ENCODE measurements around the gene SENP7. TPM values are rescaled to one million over a fixed set of nuclear protein-coding genes. Genes with fewer than 3 reads are reported as not detected.

Gene SENP7
- total RNA-seq, 1 experiment from 2014 or later: 7.9 TPM

DNA sequence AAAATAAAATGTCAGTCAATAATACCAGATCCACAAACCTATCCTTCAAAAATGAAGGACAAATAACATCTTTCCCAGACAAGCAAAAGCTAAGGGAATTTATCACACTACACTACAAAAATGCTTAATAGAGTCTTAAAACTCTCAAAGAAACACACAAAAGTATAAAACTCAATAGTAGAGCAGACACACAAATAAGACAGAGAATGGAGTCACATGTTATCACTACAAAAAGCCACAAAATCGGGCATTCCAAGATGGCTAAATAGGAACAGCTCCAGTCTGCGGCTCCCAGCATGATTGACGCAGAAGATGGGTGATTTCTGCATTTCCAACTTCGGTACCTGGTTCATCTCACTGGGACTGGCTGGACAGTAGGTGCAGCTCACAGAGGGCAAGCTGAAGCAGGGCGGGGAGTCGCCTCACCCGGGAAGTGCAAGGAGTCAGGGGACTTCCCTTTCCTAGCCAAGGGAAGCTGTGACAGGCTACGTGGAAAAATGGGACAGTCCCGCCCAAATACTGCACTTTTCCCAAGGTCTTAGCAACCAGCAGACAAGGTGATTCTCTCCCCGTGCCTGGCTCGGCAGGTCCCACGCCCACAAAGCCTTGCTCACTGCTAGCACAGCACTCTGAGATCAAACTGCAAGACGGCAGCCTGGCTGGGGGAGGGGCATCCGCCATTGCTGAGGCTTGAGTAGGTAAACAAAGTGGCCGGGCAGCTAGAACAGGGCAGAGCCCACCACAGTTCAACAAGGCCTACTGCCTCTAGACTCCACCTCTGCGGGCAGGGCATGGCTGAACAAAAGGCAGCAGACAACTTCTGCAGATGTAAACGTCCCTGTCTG lies 46.3 kb downstream of the SENP7 start:
- no peak overlapping the region for H3K4me3 ChIP-seq (replicated peaks in 1 of 2; ENCODE audit: low read depth in 1 of 2, low read length in 2 of 2)
- H3K9ac ChIP-seq (ENCODE audit: low read length): no peak overlapping the region
- H2AFZ ChIP-seq (ENCODE audit: low read depth, low read length, poor library complexity, severe bottlenecking): no peak overlapping the region
- ChIA-PET POLR2A (no interaction called here), RAD21 (ENCODE audit: low non-redundant PET in 1 of 2, low total read pairs in 2 of 2, uncharacterized antibody in 2 of 2, unreplicated experiment in 2 of 2) (no interaction called here), CTCF (no interaction called here)
- H3K9me3 ChIP-seq (ENCODE audit: control insufficient read depth in 1 of 2, insufficient read depth in 1 of 2, low read depth in 1 of 2, low read length in 2 of 2): no peaks in the 10 kb centered on the region
- no peaks in the 10 kb centered on the region for H4K20me1 ChIP-seq (ENCODE audit: insufficient read depth)
- intact Hi-C loops (cut with micrococcal nuclease): no loop called here
- H3K4me1 ChIP-seq (ENCODE audit: control insufficient read depth in 1 of 2, insufficient read depth in 2 of 2, low read length in 2 of 2): no peaks in the 10 kb centered on the region
- no peak overlapping the region for H3K27ac ChIP-seq (ENCODE audit: low read depth, low read length)
- ATAC-seq (no peak), DNase-seq (ENCODE audit: low read depth, low spot score) (no peak)
- no peak for TF ChIP-seq POLR2AphosphoS5 (IDR thresholded peaks at IDR 0.05; ENCODE audit: low read depth, low read length)
- TF ChIP-seq RAD21 (IDR thresholded peaks at IDR 0.05; ENCODE audit: low read depth): no peak
- no peak for TF ChIP-seq CBX3 (IDR thresholded peaks at IDR 0.05; ENCODE audit: low read depth)
- TF ChIP-seq, protein P1, sequence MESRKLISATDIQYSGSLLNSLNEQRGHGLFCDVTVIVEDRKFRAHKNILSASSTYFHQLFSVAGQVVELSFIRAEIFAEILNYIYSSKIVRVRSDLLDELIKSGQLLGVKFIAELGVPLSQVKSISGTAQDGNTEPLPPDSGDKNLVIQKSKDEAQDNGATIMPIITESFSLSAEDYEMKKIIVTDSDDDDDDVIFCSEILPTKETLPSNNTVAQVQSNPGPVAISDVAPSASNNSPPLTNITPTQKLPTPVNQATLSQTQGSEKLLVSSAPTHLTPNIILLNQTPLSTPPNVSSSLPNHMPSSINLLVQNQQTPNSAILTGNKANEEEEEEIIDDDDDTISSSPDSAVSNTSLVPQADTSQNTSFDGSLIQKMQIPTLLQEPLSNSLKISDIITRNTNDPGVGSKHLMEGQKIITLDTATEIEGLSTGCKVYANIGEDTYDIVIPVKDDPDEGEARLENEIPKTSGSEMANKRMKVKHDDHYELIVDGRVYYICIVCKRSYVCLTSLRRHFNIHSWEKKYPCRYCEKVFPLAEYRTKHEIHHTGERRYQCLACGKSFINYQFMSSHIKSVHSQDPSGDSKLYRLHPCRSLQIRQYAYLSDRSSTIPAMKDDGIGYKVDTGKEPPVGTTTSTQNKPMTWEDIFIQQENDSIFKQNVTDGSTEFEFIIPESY (IDR thresholded peaks at IDR 0.05; ENCODE audit: extremely low read depth, insufficient replicate concordance, low read length): no peak
- TF ChIP-seq ZFX (IDR thresholded peaks at IDR 0.05): no peak
- no peak for TF ChIP-seq ZNF274 (IDR thresholded peaks at IDR 0.05; ENCODE audit: low read depth, low read length)
- TF ChIP-seq POLR2A (IDR thresholded peaks at IDR 0.05; ENCODE audit: borderline replicate concordance, extremely low read depth, insufficient read depth, insufficient read length): no peak
- no peak for TF ChIP-seq TCF7L2 (IDR thresholded peaks at IDR 0.05; ENCODE audit: borderline replicate concordance, extremely low read depth, insufficient read depth, insufficient read length)
- H3K36me3 ChIP-seq (ENCODE audit: control insufficient read depth in 1 of 2, insufficient read depth in 2 of 2, low read length in 2 of 2): no peaks in the 10 kb centered on the region
- H3K9me2 ChIP-seq (ENCODE audit: insufficient read depth): no peaks in the 10 kb centered on the region
- no peaks in the 10 kb centered on the region for H3K27me3 ChIP-seq (ENCODE audit: insufficient read depth, low read length)
- no peak overlapping the region for H3K4me2 ChIP-seq (ENCODE audit: low read length)
- H3K79me2 ChIP-seq (ENCODE audit: insufficient read depth, low read length): peaks cover 3% of the 10 kb centered on the region; the same call in 1 of the 2 replicates
- BruUV-seq (replicated peaks): no TSS peak
